Epidermal melanocyte (primary cell): Measurements from ENCODE around the gene IQSEC1.

Experiments used
- DNase-seq: peaks from one replicate; pipeline ENCODE4 v3.0.0; 2011; ENCODE audit warnings: low spot score; ENCODE audit not compliant: insufficient read length

IQSEC1 gene

GRCh38 chr3:13107661-13108060 lies 34.4 kb upstream of the IQSEC1 start:
- no peak for DNase-seq

GRCh38 chr3:13106308-13107001 lies 33.2 kb upstream of the IQSEC1 start:
- DNase-seq, result no peak

GRCh38 chr3:13105896-13106250 lies 32.6 kb upstream of the IQSEC1 start:
- DNase-seq, result no peak

- no peak for DNase-seq
Measured at GRCh38 chr3:13105181-13105895, 32.1 kb upstream of the IQSEC1 start.

- no peak for DNase-seq
Measured at GRCh38 chr3:13104511-13104910, 31.3 kb upstream of the IQSEC1 start.

GRCh38 chr3:13103416-13104058 lies 30.3 kb upstream of the IQSEC1 start:
- no peak for DNase-seq

GRCh38 chr3:13102386-13103345 lies 29.4 kb upstream of the IQSEC1 start:
- no peak for DNase-seq

- DNase-seq, result no peak
Measured at GRCh38 chr3:13099707-13100106, 26.5 kb upstream of the IQSEC1 start.

- no peak for DNase-seq
Measured at GRCh38 chr3:13098192-13098988, 25.2 kb upstream of the IQSEC1 start.

GRCh38 chr3:13096356-13096755 lies 23.1 kb upstream of the IQSEC1 start:
- no peak for DNase-seq

GRCh38 chr3:13095408-13095937 lies 22.2 kb upstream of the IQSEC1 start:
- DNase-seq, result no peak

- no peak for DNase-seq
Measured at GRCh38 chr3:13093687-13094086, 20.5 kb upstream of the IQSEC1 start.

- no peak for DNase-seq
Measured at GRCh38 chr3:13092621-13093617, 19.7 kb upstream of the IQSEC1 start.

- peak; percentile 79 for DNase-seq
Measured at GRCh38 chr3:13091898-13092611, 18.8 kb upstream of the IQSEC1 start.

GRCh38 chr3:13088028-13089006 lies 15.1 kb upstream of the IQSEC1 start:
- no peak for DNase-seq

- no peak for DNase-seq
Measured at GRCh38 chr3:13087320-13087990, 14.2 kb upstream of the IQSEC1 start.

GRCh38 chr3:13086531-13086981 lies 13.3 kb upstream of the IQSEC1 start:
- no peak for DNase-seq
